Mucosa of descending colon (tissue), 3 donors: ENCODE results near the gene ATAD3A. TPM values are rescaled to one million over a fixed set of nuclear protein-coding genes. Genes with fewer than 3 reads are reported as not detected.

Experiments used
- ATAC-seq: fragments of 200-7000 bp; cut with Tn5 transposase; one replicate; pipeline ENCODE4 v1.9.1; 2020; ENCODE audit warnings: mild to moderate bottlenecking, moderate library complexity
- DNase-seq, 3 donors: peaks; one replicate each; pipeline ENCODE4 v3.0.0-alpha.2; 2020
- H3K36me3 ChIP-seq: fragments of 200-600 bp; one replicate; pipeline ENCODE4 v1.8.0; 2021; ENCODE audit warnings: low read depth, mild to moderate bottlenecking
- H3K4me1 ChIP-seq: fragments of 200-600 bp; one replicate; pipeline ENCODE4 v1.8.0; 2021; ENCODE audit warnings: low read depth, mild to moderate bottlenecking
- H3K4me3 ChIP-seq: fragments of 200-600 bp; one replicate; pipeline ENCODE4 v1.8.0; 2021; ENCODE audit warnings: mild to moderate bottlenecking
- H3K9me3 ChIP-seq: fragments of 200-600 bp; one replicate; pipeline ENCODE4 v1.8.0; 2021; ENCODE audit warnings: mild to moderate bottlenecking
- intact Hi-C, 2 donors: fragments of 100-400 bp; cut with DNase I in 1 of 2; cut with micrococcal nuclease in 1 of 2; formaldehyde crosslinking; loops; one replicate each; pipeline versions ENCODE4 v1.11.0 to v1.11.1; 2022; cut with DNase I, micrococcal nuclease
- total RNA-seq, 3 donors: library from RNA; stranded (reverse); fragmentation: NEBNext Ultra II Directional in 2 of 3; extraction: Animal tissue kit (Norgen Biotek cat#: 25700) in 2 of 3; gene quantifications; one replicate each; pipeline versions ENCODE4 v1.2.1 to v1.2.4, GENCODE V29; 2021 to 2023
- TF ChIP-seq, protein P1 (sequence below): fragments of 200-600 bp; IDR thresholded peaks from one replicate; pipeline ENCODE4 v1.8.0; 2022; ENCODE audit warnings: antibody characterized with exemption, mild to moderate bottlenecking
- donor health status: DM: no; HTN: no; CAD: no; lungs with moderate emphysema.
- donor health status: DM: no; HTN: no; CAD: no.
- donor health status: DM: no; HTN: yes; CAD: no.

ATAD3A gene
- total RNA-seq, 3 donors from 2014 or later, result 18.8 to 35.1 (median 20.8) TPM

DNA sequence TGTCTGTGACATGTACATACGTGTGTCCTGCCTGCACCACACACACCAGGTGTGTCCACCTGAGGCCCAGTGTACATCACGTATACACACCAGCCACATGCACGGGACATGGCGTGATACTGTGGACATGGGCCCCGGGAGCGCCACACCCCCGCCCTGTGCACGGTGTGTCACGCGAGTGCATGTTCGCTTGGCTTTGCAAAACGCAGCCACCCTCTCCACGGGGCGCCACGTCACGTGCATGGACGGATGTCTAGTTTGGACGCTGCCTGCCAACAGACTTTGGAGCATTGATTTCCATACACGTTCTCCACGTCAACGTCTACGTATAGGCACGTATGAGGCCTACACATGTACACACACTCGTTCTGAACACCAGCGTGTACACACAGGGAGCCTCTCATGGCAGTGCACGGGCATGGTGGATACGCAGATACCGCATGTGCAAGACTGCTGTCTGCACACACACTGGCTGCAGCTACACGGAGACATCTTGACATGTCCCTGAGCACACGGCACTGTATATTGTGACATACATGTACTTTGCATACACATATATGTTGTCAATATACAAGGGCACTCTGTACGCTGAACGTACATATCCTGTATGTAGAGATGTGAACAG lies 25.8 kb downstream of the ATAD3A start:
- no peaks in the 10 kb centered on the region for H3K9me3 ChIP-seq
- peaks cover 10% of the 10 kb centered on the region for H3K4me1 ChIP-seq
- TF ChIP-seq, protein P1, sequence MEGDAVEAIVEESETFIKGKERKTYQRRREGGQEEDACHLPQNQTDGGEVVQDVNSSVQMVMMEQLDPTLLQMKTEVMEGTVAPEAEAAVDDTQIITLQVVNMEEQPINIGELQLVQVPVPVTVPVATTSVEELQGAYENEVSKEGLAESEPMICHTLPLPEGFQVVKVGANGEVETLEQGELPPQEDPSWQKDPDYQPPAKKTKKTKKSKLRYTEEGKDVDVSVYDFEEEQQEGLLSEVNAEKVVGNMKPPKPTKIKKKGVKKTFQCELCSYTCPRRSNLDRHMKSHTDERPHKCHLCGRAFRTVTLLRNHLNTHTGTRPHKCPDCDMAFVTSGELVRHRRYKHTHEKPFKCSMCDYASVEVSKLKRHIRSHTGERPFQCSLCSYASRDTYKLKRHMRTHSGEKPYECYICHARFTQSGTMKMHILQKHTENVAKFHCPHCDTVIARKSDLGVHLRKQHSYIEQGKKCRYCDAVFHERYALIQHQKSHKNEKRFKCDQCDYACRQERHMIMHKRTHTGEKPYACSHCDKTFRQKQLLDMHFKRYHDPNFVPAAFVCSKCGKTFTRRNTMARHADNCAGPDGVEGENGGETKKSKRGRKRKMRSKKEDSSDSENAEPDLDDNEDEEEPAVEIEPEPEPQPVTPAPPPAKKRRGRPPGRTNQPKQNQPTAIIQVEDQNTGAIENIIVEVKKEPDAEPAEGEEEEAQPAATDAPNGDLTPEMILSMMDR, result no peak
- ATAC-seq (no peak), DNase-seq (peak in 1 of 3 donors; percentile 49)
- intact Hi-C loops, result no loop called here
- no peak overlapping the region for H3K4me3 ChIP-seq
- H3K36me3 ChIP-seq, result no peaks in the 10 kb centered on the region

DNA sequence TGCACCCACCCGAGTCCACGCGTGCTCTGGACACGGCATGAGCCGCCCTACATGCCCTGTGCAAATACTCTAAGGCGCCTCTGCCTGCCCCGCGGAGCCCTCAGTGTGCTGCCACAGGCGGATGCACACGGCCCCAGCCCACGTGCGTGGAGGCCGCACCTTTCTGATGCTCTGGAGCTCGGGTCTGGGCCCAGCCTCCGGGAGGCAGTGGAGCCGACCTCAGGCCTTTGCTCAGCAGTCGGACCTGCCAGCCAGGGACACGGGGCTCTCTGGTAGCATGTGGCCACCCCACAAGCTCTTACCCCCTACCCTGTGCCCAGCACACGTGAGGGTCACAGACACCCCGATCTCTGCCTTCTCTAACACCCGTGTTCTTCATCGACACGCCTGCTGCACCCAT lies 26.4 kb downstream of the ATAD3A start:
- DNase-seq (no peak), ATAC-seq (no peak)
- H3K36me3 ChIP-seq, result no peaks in the 10 kb centered on the region
- peaks cover 10% of the 10 kb centered on the region for H3K4me1 ChIP-seq
- H3K4me3 ChIP-seq, result no peak overlapping the region
- TF ChIP-seq, protein P1, result no peak
- intact Hi-C loops, result no loop called here
- H3K9me3 ChIP-seq, result no peaks in the 10 kb centered on the region

DNA sequence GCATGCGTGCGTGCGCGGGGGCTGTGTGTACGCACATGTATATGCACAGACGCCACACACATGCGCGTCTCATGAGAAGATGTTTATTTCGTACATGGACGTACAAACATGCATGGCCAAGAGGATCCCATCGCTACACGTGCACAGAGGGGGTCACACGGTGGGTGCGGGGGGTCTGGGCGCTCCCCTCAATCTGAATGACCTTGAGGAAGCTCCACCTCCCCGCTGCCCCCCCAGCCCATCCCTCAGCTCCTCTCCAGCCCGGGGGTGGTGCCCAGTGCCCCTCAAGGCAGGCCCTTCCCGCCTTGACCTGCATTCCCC lies 27.0 kb downstream of the ATAD3A start:
- no peak overlapping the region for H3K4me3 ChIP-seq
- H3K4me1 ChIP-seq, result peaks cover 10% of the 10 kb centered on the region
- no peaks in the 10 kb centered on the region for H3K9me3 ChIP-seq
- intact Hi-C loops, result no loop called here
- TF ChIP-seq, protein P1, result no peak
- ATAC-seq, result no peak
- no peaks in the 10 kb centered on the region for H3K36me3 ChIP-seq
- no peak for DNase-seq

DNA sequence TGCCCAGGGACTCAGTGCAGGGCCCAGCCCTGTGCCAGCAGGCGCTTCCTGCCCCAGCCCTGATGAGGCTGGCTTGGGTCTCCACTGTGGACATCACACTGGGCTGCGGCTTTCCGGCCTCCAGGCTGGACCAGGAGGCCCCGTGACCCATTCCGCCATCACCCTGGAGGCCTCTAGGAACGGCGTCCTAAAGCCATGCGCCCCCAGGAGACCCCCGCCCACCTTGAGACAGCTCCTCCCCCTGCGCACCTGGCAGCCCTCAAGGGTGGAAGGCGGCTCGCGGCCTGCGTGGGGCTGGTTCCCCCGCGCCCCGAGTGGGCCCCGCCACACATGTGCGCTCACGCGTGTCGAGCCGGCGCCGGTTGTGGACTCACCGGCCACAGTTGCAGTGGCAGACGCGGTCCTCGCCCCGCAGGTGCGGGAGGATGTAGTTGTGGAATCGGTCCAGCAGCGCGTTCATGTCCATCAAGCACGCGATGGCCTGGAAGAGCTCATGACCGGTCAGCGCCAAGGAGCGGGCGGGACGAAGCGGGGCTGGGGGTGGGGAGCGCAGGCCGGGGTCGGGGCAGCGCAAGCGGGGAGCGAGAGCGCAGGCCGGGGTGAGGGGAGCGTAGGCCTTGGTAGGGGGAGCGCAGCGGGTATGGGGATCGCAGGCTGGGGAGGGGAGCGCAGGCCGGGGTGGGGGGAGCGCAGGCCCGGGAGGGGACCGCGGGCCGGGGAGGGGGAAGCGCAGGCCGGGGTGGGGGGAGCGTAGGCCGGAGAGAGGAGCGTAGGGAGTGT lies 27.5 kb downstream of the ATAD3A start:
- peaks cover 10% of the 10 kb centered on the region for H3K4me1 ChIP-seq
- DNase-seq (no peak), ATAC-seq (no peak)
- intact Hi-C loops, result no loop called here
- TF ChIP-seq, protein P1, result no peak
- H3K4me3 ChIP-seq, result no peak overlapping the region
- no peaks in the 10 kb centered on the region for H3K36me3 ChIP-seq
- no peaks in the 10 kb centered on the region for H3K9me3 ChIP-seq

DNA sequence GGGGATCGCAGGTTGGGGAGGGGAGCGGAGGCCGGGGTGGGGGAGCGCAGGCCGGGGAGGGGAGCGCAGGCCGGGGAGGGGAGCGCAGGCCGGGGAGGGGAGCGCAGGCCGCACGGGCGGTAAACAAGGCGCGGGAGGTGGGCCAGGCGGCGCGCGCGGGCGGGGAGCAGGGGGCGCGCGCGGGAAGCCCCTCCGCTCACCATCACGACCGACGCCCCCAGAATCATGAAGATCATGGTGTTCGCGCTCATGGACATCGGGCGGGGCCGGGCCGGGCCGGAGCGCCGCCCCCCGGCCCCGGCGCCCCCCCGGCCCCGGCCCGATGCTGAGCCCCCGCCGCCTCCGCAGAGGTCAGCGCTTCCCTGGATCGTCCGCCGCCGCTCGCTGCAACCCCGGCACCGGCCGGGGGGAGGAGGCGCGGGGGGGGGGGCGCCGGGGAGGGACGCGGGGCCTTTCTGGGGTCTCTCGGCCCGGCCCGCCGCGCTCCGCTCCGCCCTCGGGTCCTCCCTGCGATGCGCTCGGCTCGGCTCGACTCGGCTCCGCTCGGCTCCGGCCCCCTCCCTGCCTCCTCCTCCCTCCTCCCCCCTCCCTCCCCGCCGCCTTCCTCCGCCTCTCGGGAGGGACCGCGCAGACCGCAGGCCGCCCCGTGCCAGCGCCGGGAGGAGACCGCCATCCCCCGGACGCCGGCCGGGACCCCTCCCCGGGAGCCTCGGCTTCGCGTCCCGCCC lies 28.3 kb downstream of the ATAD3A start, which contains the start of gene TMEM240:
TMEM240 (minus strand) TSS at position 535 of the 728 bp plus-strand sequence; CDS start at position 257, 278 bp downstream.
- peak; percentile 49 to 75 (median 72) for DNase-seq
- no peaks in the 10 kb centered on the region for H3K9me3 ChIP-seq
- TF ChIP-seq, protein P1, result no peak
- peak; percentile 69 for ATAC-seq
- peaks cover 10% of the 10 kb centered on the region for H3K4me1 ChIP-seq
- H3K4me3 ChIP-seq, result no peak within 1 kb of the TSS
- H3K36me3 ChIP-seq, result no peaks in the 10 kb centered on the region
- intact Hi-C loops, result no loop called here
